Activated CD4-positive, alpha-beta memory T cell treated with anti-CD3 and anti-CD28 coated beads, Interleukin-2, amount 10 ng/mL, durations not matched to agents 7 days and 5 days (primary cell): ENCODE results near the gene CEP70. TPM values are rescaled to one million over a fixed set of nuclear protein-coding genes. Genes with fewer than 3 reads are reported as not detected.
A peak's percentile ranks its signal among the peaks of the same experiment; 100 is the strongest.

Experiments
- CTCF ChIA-PET: fragments of 350-600 bp; sonication (Branson Sonifier 250); formaldehyde crosslinking; loops from one replicate; lab custom pipeline; 2021; ENCODE audit warnings: antibody characterized with exemption, inconsistent platforms; lab: Charles Lee
- POLR2A ChIA-PET: fragments of 350-600 bp; sonication (Branson Sonifier 250); formaldehyde crosslinking; loops from one replicate; lab custom pipeline; 2021; ENCODE audit warnings: antibody characterized with exemption; lab: Charles Lee
- DNase-seq: peaks from one replicate; pipeline ENCODE4 v3.0.0-alpha.2; 2020
- H3K27ac Mint-ChIP-seq: one replicate; pipeline ENCODE4 v1.8.0; 2021; ENCODE audit warnings: mild to moderate bottlenecking, mixed read lengths
- H3K27me3 Mint-ChIP-seq: one replicate; pipeline ENCODE4 v1.8.0; 2021; ENCODE audit warnings: mixed read lengths
- H3K36me3 Mint-ChIP-seq: one replicate; pipeline ENCODE4 v1.8.0; 2021; ENCODE audit warnings: low read depth, mixed read lengths
- H3K4me1 Mint-ChIP-seq: one replicate; pipeline ENCODE4 v1.8.0; 2021; ENCODE audit warnings: mixed read lengths
- H3K4me3 Mint-ChIP-seq: one replicate; pipeline ENCODE4 v1.8.0; 2021; ENCODE audit warnings: mild to moderate bottlenecking, mixed read lengths
- H3K9me3 Mint-ChIP-seq: one replicate; pipeline ENCODE4 v1.8.0; 2021; ENCODE audit warnings: mixed read lengths
- total RNA-seq, 2 experiments: library from RNA; stranded (reverse); gene quantifications; one replicate each; pipeline ENCODE4 v1.2.3, GENCODE V29; 2021

The CEP70 gene, protein sequence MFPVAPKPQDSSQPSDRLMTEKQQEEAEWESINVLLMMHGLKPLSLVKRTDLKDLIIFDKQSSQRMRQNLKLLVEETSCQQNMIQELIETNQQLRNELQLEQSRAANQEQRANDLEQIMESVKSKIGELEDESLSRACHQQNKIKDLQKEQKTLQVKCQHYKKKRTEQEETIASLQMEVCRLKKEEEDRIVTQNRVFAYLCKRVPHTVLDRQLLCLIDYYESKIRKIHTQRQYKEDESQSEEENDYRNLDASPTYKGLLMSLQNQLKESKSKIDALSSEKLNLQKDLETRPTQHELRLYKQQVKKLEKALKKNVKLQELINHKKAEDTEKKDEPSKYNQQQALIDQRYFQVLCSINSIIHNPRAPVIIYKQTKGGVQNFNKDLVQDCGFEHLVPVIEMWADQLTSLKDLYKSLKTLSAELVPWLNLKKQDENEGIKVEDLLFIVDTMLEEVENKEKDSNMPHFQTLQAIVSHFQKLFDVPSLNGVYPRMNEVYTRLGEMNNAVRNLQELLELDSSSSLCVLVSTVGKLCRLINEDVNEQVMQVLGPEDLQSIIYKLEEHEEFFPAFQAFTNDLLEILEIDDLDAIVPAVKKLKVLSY
- total RNA-seq: 1 to 10 TPM; 9.0 to 9.6 TPM

DNA sequence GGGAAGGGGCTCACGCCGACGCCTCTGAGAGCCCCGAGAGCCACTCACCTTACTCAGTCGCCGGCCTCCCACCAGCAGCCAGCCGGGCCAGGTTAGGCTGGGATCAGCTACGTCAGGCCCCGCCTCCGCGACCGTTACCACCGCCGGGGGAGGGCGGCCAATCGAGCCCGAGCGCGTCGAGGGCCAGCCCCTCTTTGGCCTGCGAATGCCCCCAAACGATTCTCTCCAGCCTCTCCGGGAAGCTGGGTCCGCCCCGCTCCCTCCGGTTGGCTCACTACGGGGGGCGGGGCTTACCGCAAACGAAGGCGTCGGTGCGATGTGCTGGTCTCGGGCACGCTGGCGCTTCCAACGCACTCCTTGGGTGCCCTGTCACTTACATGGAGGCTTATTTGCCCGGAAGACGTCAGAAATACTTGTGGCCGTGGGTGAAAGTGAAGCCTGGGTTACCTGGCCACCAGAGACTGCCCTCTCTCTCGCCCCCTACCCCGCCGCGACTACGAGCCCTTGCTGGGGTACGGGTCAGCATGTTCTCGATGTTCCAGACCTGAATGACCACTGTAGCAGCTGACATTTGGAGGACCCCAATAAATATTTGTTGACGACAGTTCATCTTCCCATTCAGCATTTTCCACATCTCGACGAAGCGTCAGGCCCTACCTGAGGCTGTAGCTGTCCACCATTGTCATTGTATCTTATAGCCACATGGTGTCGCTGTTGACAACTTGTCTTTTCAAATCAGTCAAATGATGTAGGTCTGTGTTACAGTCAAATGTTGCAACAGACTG, at the start of gene CEP70:
TSS of gene CEP70 (minus strand) at position 111 of the 785 bp plus-strand sequence. CDS start 21,333 bp downstream, outside the sequence.
- peak; percentile 87 for DNase-seq
- CTCF ChIA-PET: interaction anchor here (0.7 to 8.8 kb wide), 32 partner anchors 9 to 735 kb away, joined by 3 to 181 read pairs (median 5); partner anchors contain the start of genes ESYT3 and FAIM
- Mint-ChIP-seq H3K9me3 (no peaks in the 10 kb centered on the region), H3K27ac (peak within 1 kb of the TSS; percentile 69), H3K36me3 (no peaks in the 10 kb centered on the region), H3K27me3 (no peaks in the 10 kb centered on the region), H3K4me1 (peaks cover 11% of the 10 kb centered on the region), H3K4me3 (peak within 1 kb of the TSS; percentile 76)
- POLR2A ChIA-PET: interaction anchor here (0.6 to 2.8 kb wide), 14 partner anchors 9 to 1842 kb away, joined by 3 to 20 read pairs (median 4); partner anchors contain the start of genes DBR1, ESYT3 and FAIM

DNA sequence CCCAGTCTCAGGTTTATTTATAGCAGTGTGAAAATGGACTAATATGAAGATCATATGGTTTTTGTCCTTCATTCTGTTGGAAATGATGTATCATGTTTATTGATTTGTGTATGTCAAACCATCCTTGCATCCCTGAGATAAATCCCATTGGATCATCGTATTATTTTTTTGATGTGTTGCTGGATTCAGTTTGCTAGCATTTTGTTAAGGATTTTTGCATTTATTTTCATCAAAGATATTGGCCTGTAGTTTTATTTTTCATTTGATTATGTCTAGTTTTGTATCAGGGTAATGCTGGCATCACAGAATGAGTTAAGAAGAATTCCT, 48.8 kb upstream of the CEP70 start:
- CTCF ChIA-PET: no interaction called here
- DNase-seq: no peak
- H3K27ac Mint-ChIP-seq: no peak overlapping the region
- peaks cover 10% of the 10 kb centered on the region for H3K36me3 Mint-ChIP-seq
- POLR2A ChIA-PET: no interaction called here
- H3K4me1 Mint-ChIP-seq: no peaks in the 10 kb centered on the region
- peaks cover 36% of the 10 kb centered on the region for H3K9me3 Mint-ChIP-seq
- H3K27me3 Mint-ChIP-seq: no peaks in the 10 kb centered on the region
- H3K4me3 Mint-ChIP-seq: no peak overlapping the region

DNA sequence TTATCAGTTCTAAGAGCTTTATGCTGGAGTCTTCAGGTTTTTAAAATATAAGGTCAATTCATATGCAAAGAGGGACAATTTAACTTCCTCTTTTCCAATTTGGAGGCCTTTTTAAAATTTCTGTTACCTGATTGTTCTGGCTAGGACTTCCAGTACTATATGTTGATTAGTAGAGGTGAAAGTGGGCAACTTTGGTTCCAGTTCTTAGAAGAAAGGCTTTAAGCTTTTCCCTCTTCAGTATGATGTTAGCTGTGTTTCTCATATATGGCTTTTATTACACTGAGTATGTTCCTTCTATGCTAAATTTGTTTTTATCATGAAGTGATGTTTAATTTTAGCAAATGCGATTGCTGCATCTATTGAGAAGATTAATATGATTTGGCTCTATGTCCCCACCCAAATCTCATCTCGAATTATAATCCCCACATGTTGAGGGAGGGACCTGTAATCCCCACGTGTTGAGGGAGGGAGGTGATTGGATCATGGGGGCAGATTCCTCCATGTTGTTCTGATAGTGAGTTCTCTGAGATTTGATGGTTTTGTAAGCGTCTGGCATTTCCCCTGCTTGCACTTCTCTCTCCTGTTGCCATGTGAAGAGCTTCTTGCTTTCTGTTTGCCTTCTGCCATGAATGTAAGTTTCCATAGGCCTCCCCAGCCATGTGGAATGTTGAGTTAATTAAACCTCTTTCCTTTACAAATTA, 48.3 kb upstream of the CEP70 start:
- Mint-ChIP-seq H3K36me3 (peaks cover 6% of the 10 kb centered on the region), H3K4me1 (no peaks in the 10 kb centered on the region), H3K4me3 (no peak overlapping the region), H3K27ac (no peak overlapping the region), H3K27me3 (no peaks in the 10 kb centered on the region), H3K9me3 (peaks cover 32% of the 10 kb centered on the region)
- ChIA-PET CTCF (interaction anchor here (1.5 kb wide), 1 partner anchor 294 kb away, joined by 4 read pairs; no protein-coding TSS in a partner anchor), POLR2A (no interaction called here)
- DNase-seq: no peak

- DNase-seq: no peak
- H3K4me3 Mint-ChIP-seq: no peak overlapping the region
- ChIA-PET POLR2A (no interaction called here), CTCF (interaction anchor here (1.5 kb wide), 1 partner anchor 295 kb away, joined by 4 read pairs; no protein-coding TSS in a partner anchor)
- no peaks in the 10 kb centered on the region for H3K36me3 Mint-ChIP-seq
- H3K9me3 Mint-ChIP-seq: peaks cover 20% of the 10 kb centered on the region
- H3K27ac Mint-ChIP-seq: no peak overlapping the region
- no peaks in the 10 kb centered on the region for H3K4me1 Mint-ChIP-seq
- no peaks in the 10 kb centered on the region for H3K27me3 Mint-ChIP-seq
These were observed 46.5 kb upstream of the CEP70 start for GRCh38 chr3:138640537-138640936.

- POLR2A ChIA-PET: no interaction called here
- DNase-seq: no peak
These were observed 44.6 kb upstream of the CEP70 start for GRCh38 chr3:138638641-138639040.

DNA sequence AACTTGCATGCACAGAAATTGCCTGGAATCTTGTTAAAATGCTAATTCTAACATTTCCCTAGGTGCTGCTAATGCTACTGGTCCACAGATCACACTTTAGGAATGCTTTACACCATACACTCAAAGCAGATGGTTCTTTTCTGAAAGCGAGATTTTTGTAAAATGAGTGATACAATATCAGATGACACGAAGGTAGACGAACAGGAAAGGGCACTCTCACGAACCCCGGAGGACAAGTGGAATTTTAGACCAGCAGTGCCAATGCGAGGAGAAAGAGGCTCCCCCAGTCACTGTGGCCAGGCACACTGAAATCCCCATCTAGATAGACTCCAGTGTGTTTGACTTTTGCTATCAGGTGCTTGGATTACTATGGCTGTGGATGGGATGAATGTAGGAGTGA, 35.5 kb upstream of the CEP70 start:
- DNase-seq: no peak
- H3K36me3 Mint-ChIP-seq: no peaks in the 10 kb centered on the region
- ChIA-PET CTCF (no interaction called here), POLR2A (no interaction called here)
- H3K9me3 Mint-ChIP-seq: no peaks in the 10 kb centered on the region
- no peaks in the 10 kb centered on the region for H3K4me1 Mint-ChIP-seq
- H3K27me3 Mint-ChIP-seq: no peaks in the 10 kb centered on the region
- H3K4me3 Mint-ChIP-seq: no peak overlapping the region
- H3K27ac Mint-ChIP-seq: no peak overlapping the region

More at GRCh38 chr3:138638641-138639040, 44.6 kb upstream of the CEP70 start:
- Mint-ChIP-seq H3K4me1 (no peaks in the 10 kb centered on the region), H3K27ac (no peak overlapping the region), H3K4me3 (no peak overlapping the region), H3K36me3 (no peaks in the 10 kb centered on the region), H3K27me3 (no peaks in the 10 kb centered on the region), H3K9me3 (peaks cover 12% of the 10 kb centered on the region)
- CTCF ChIA-PET: no interaction called here

DNA sequence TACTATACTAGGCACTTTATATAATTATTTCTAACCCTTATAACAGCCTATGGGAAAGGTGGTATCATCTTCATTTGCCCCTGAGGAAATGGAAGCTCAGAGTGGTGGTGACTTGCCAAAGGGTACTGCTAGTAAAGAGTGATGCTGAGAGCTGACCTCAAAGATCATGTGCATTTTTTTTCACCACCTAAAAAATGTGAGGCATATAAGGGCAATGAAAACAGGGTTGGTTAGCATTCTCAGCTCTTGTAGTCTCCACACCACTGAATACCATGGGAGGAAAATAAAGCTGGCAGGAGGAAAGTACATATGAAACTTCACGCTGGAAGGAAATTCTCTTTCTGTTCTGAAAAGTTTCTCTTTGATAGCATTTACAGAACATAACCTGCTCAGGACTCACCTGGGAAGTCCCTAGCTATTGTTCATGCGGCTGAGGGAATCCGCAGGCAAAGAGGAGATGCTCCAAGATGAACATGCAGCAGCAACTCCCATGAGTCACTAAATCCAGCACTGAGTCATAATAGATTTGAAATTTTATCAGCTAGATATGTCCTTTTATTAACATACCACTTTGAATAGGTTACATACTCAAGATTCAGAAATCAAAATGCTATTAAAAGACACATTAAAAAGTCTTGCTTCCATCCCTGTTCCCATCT, 31.8 kb upstream of the CEP70 start:
- no peak for DNase-seq
- Mint-ChIP-seq H3K9me3 (no peaks in the 10 kb centered on the region), H3K4me3 (no peak overlapping the region), H3K4me1 (no peaks in the 10 kb centered on the region), H3K27ac (no peak overlapping the region), H3K36me3 (no peaks in the 10 kb centered on the region), H3K27me3 (no peaks in the 10 kb centered on the region)
- POLR2A ChIA-PET: interaction anchor here (0.7 kb wide), 1 partner anchor 17 kb away, joined by 3 read pairs; the partner anchor contains the start of gene FAIM
- CTCF ChIA-PET: interaction anchor here (0.7 kb wide), 1 partner anchor 42 kb away, joined by 3 read pairs; no protein-coding TSS in a partner anchor

DNA sequence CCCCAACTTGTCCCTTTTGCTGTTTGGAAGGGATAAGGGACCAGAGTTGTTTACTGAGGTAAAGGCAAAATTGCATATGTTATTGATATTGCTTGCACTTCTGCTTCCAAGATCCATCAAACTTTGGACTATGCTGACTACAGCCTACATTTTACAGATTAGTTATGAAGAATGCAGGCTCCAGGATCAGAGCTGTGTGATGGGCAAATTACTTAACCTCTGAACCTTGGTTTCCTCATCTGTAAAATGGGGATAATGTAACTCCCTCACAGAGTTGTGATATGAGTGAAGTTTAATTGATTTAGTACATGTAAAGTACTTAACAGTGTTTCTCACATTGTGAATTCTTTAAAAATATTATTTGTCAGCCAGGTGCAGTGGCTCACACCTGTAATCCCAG, 30.5 kb upstream of the CEP70 start:
- Mint-ChIP-seq H3K27ac (no peak overlapping the region), H3K9me3 (no peaks in the 10 kb centered on the region), H3K4me1 (no peaks in the 10 kb centered on the region), H3K36me3 (no peaks in the 10 kb centered on the region), H3K4me3 (no peak overlapping the region), H3K27me3 (no peaks in the 10 kb centered on the region)
- no peak for DNase-seq
- ChIA-PET POLR2A (no interaction called here), CTCF (interaction anchor here (1.3 kb wide), 1 partner anchor 30 kb away, joined by 5 read pairs; the partner anchor contains the start of gene CEP70)

GRCh38 chr3:138620431-138620830, 26.4 kb upstream of the CEP70 start:
- H3K9me3 Mint-ChIP-seq: no peaks in the 10 kb centered on the region
- no peaks in the 10 kb centered on the region for H3K27me3 Mint-ChIP-seq
- H3K4me3 Mint-ChIP-seq: no peak overlapping the region
- no peaks in the 10 kb centered on the region for H3K4me1 Mint-ChIP-seq
- POLR2A ChIA-PET: no interaction called here
- no peak overlapping the region for H3K27ac Mint-ChIP-seq
- no peaks in the 10 kb centered on the region for H3K36me3 Mint-ChIP-seq
- CTCF ChIA-PET: no interaction called here
- no peak for DNase-seq

GRCh38 chr3:138615462-138615861, 21.4 kb upstream of the CEP70 start:
- Mint-ChIP-seq H3K4me3 (no peak overlapping the region), H3K36me3 (no peaks in the 10 kb centered on the region), H3K27ac (no peak overlapping the region), H3K27me3 (no peaks in the 10 kb centered on the region), H3K4me1 (no peaks in the 10 kb centered on the region), H3K9me3 (no peaks in the 10 kb centered on the region)
- DNase-seq: no peak
- ChIA-PET POLR2A (no interaction called here), CTCF (interaction anchor here (1.0 kb wide), 1 partner anchor 300 kb away, joined by 3 read pairs; no protein-coding TSS in a partner anchor)

GRCh38 chr3:138609898-138610266, 15.8 kb upstream of the CEP70 start:
- H3K36me3 Mint-ChIP-seq: peaks cover 5% of the 10 kb centered on the region
- CTCF ChIA-PET: interaction anchor here (0.8 to 1.5 kb wide), 2 partner anchors 16 to 306 kb away, joined by 4 to 5 read pairs; partner anchors contain the start of gene CEP70
- DNase-seq: no peak
- H3K27ac Mint-ChIP-seq: peak overlapping the region; percentile 89
- peaks cover 11% of the 10 kb centered on the region for H3K4me1 Mint-ChIP-seq
- H3K4me3 Mint-ChIP-seq: peak overlapping the region; percentile 83
- peaks cover 3% of the 10 kb centered on the region for H3K27me3 Mint-ChIP-seq
- H3K9me3 Mint-ChIP-seq: no peaks in the 10 kb centered on the region
- POLR2A ChIA-PET: interaction anchor here (1.0 to 2.5 kb wide), 3 partner anchors 16 to 313 kb away, joined by 3 to 20 read pairs (median 3); partner anchors contain the start of gene CEP70
